ENCODE results near the gene PAGR1.

DNA sequence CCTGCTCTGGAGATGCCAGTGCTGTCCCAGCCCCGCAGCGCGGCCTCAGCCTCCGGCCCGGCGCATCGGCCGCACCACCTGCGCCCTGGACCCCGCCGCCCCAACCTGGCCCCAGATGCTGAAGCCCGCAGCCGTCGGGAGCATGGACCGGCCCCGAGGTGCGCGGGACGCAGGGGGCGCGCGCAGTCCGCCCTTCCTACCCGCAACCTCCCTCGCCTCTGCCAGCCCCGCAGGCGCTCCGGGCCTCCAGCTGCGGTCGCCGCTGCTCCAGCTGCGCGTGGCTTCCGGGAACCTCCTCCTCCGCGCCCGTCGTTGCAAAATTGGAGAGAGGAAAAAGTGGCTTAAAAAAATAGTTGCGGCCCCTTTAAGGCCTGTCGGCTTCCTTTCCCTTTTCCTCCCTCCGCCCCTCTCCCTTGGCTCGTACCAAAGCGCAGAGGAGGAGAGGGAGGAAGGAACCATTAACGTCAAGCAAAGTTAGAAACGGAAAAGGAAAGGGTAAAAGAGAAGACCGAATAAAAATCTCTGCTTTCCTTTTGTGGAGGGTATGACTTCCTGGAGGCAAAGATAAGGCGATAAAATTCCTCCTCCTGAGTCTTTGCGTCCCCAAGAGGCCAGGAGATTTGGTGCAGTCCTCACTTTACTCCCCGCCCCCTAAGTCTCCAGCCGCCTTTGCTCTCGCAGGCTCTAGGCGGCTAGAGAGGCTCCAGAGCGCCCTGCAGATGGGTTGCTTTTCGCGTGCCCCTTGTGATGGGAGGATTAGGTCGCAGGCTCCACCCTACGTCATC lies 47.1 kb downstream of the PAGR1 start, which contains the start of gene CDIPT:
- no peak for TF ChIP-seq GATA3 (IDR thresholded peaks at IDR 0.05; ENCODE audit: low read depth, low read length)
- TF ChIP-seq GATA2 (IDR thresholded peaks at IDR 0.05; ENCODE audit: low read depth, low read length) = no peak

Data from SH-SY5Y (cell line).